Measurements from ENCODE around the gene SLC25A29. TPM values are rescaled to one million over a fixed set of nuclear protein-coding genes. Genes with fewer than 3 reads are reported as not detected.

The SLC25A29 gene
- total RNA-seq, 1 experiment from 2014 or later = 179 TPM

GRCh38 chr14:100285021-100285912, 21.0 kb downstream of the SLC25A29 start (continued):
- TF ChIP-seq, protein P1, sequence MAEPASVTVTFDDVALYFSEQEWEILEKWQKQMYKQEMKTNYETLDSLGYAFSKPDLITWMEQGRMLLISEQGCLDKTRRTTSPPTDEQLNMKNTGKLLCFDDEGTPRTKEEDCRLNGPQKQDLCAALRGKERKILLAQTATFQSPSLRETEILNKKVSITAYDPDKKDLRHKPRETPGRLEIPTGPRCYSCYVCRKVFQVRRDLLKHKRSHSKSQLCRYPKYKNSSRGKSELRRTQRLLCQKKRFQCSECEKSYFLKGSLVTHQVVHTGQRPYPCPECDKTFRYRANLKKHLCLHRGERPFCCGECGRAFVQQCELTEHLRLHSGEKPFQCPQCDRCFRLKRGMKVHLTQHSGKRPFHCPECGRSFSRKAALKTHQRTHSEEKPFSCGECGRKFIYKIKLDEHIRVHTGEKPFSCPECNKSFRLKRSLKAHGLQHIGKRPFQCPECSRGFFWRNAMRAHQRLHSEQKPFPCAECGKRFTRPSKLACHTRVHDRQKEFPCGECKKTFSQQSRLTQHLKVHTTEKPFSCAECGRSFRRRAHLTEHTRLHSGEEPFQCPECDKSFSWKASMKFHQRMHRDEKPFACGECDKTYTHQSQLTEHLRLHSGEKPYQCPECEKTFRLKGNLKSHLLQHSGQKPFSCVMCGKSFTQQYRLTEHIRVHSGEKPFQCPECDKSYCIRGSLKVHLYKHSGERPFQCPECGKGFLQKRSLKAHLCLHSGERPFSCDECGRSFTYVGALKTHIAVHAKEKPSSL (CRISPR knock-in tag; conservative IDR thresholded peaks at IDR 0.05) = no peak
- TF ChIP-seq AFF4 (CRISPR knock-in tag; IDR thresholded peaks at IDR 0.05; ENCODE audit: borderline replicate concordance) (0 out of 2 replicates have a peak, but pooled peaks have one; percentile 35), ATF1 (CRISPR knock-in tag; IDR thresholded peaks at IDR 0.05) (no peak), ZNF396 (CRISPR knock-in tag; IDR thresholded peaks at IDR 0.05; ENCODE audit: borderline replicate concordance) (no peak), ZNF671 (CRISPR knock-in tag; IDR thresholded peaks at IDR 0.05) (peak; percentile 85; the same call in 1 of the 2 replicates), IRF2 (CRISPR knock-in tag; IDR thresholded peaks at IDR 0.05; ENCODE audit: borderline replicate concordance, low read depth) (no peak), RELA (CRISPR knock-in tag; IDR thresholded peaks at IDR 0.05; ENCODE audit: borderline replicate concordance) (no peak; the same call in 1 of the 2 replicates), SP1 (CRISPR knock-in tag; conservative IDR thresholded peaks at IDR 0.05) (peak; percentile 75), ZNF263 (CRISPR knock-in tag; IDR thresholded peaks at IDR 0.05; ENCODE audit: low read depth) (0 out of 2 replicates have a peak, but pooled peaks have one; percentile 19), PRRX2 (CRISPR knock-in tag; IDR thresholded peaks at IDR 0.05) (0 out of 2 replicates have a peak, but pooled peaks have one; percentile 79), E2F5 (CRISPR knock-in tag; IDR thresholded peaks at IDR 0.05) (0 out of 2 replicates have a peak, but pooled peaks have one; percentile 48), CBFB (CRISPR knock-in tag; IDR thresholded peaks at IDR 0.05; ENCODE audit: low read depth) (no peak), GRHL2 (CRISPR knock-in tag; IDR thresholded peaks at IDR 0.05; ENCODE audit: insufficient replicate concordance, severe bottlenecking) (no peak)
- TF ChIP-seq, protein P2, sequence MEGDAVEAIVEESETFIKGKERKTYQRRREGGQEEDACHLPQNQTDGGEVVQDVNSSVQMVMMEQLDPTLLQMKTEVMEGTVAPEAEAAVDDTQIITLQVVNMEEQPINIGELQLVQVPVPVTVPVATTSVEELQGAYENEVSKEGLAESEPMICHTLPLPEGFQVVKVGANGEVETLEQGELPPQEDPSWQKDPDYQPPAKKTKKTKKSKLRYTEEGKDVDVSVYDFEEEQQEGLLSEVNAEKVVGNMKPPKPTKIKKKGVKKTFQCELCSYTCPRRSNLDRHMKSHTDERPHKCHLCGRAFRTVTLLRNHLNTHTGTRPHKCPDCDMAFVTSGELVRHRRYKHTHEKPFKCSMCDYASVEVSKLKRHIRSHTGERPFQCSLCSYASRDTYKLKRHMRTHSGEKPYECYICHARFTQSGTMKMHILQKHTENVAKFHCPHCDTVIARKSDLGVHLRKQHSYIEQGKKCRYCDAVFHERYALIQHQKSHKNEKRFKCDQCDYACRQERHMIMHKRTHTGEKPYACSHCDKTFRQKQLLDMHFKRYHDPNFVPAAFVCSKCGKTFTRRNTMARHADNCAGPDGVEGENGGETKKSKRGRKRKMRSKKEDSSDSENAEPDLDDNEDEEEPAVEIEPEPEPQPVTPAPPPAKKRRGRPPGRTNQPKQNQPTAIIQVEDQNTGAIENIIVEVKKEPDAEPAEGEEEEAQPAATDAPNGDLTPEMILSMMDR (IDR thresholded peaks at IDR 0.05) = peak; percentile 82
- TF ChIP-seq, protein P3, sequence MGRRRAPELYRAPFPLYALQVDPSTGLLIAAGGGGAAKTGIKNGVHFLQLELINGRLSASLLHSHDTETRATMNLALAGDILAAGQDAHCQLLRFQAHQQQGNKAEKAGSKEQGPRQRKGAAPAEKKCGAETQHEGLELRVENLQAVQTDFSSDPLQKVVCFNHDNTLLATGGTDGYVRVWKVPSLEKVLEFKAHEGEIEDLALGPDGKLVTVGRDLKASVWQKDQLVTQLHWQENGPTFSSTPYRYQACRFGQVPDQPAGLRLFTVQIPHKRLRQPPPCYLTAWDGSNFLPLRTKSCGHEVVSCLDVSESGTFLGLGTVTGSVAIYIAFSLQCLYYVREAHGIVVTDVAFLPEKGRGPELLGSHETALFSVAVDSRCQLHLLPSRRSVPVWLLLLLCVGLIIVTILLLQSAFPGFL (CRISPR knock-in tag; IDR thresholded peaks at IDR 0.05; ENCODE audit: borderline replicate concordance) = 0 out of 2 replicates have a peak, but pooled peaks have one; percentile 60
- TF ChIP-seq, protein P4, sequence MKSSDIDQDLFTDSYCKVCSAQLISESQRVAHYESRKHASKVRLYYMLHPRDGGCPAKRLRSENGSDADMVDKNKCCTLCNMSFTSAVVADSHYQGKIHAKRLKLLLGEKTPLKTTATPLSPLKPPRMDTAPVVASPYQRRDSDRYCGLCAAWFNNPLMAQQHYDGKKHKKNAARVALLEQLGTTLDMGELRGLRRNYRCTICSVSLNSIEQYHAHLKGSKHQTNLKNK (CRISPR knock-in tag; IDR thresholded peaks at IDR 0.05) = 0 out of 2 replicates have a peak, but pooled peaks have one; percentile 53
- TF ChIP-seq, protein P5, sequence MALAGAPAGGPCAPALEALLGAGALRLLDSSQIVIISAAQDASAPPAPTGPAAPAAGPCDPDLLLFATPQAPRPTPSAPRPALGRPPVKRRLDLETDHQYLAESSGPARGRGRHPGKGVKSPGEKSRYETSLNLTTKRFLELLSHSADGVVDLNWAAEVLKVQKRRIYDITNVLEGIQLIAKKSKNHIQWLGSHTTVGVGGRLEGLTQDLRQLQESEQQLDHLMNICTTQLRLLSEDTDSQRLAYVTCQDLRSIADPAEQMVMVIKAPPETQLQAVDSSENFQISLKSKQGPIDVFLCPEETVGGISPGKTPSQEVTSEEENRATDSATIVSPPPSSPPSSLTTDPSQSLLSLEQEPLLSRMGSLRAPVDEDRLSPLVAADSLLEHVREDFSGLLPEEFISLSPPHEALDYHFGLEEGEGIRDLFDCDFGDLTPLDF (CRISPR knock-in tag; IDR thresholded peaks at IDR 0.05) = 0 out of 2 replicates have a peak, but pooled peaks have one; percentile 68
